ENCODE measurements around the gene PHB1.
A peak's percentile ranks its signal among the peaks of the same experiment; 100 is the strongest.
"Not testable (repeated sequence)": the region's sequence is repeated elsewhere in the genome, so short reads cannot be mapped to it uniquely, and the experiment has no call there.

PHB1 gene

GRCh38 chr17:49401971-49402611, 12.6 kb downstream of the PHB1 start:
- Mint-ChIP-seq H3K27ac (no peak overlapping the region), H3K4me3 (no peak overlapping the region), H3K27me3 (no peaks in the 10 kb centered on the region), H3K9me3 (no peaks in the 10 kb centered on the region), H3K36me3 (peaks cover 52% of the 10 kb centered on the region), H3K4me1 (peaks cover 16% of the 10 kb centered on the region)
- no peak for ATAC-seq

DNA sequence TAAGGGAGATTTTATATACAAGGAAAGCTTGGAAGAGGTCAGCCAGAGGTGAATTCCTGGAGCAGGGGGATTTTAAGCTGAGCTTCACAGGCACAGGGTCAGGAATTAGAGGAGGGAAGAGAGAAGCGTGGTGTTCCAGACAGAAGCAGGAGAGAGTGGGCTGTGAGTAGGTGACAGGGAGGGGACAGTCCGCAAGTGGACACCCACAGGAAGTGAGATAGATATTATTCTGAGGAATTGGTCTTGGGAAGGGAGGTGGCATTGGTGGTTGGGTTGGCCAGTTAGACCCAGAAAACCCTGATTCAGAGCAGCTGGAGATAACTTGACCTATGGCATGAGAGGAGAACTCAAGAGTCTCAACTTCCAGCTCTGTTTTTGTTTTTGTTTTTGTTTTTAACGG, 14.7 kb downstream of the PHB1 start:
- no peak overlapping the region for H3K27ac Mint-ChIP-seq
- peaks cover 15% of the 10 kb centered on the region for H3K4me1 Mint-ChIP-seq
- ATAC-seq: no peak
- H3K36me3 Mint-ChIP-seq: peaks cover 34% of the 10 kb centered on the region
- no peaks in the 10 kb centered on the region for H3K27me3 Mint-ChIP-seq
- no peaks in the 10 kb centered on the region for H3K9me3 Mint-ChIP-seq
- H3K4me3 Mint-ChIP-seq: no peak overlapping the region

GRCh38 chr17:49397586-49397985, 17.1 kb downstream of the PHB1 start:
- Mint-ChIP-seq H3K4me1 (peaks cover 9% of the 10 kb centered on the region), H3K9me3 (no peaks in the 10 kb centered on the region), H3K4me3 (no peak overlapping the region), H3K27me3 (no peaks in the 10 kb centered on the region), H3K27ac (no peak overlapping the region), H3K36me3 (peaks cover 13% of the 10 kb centered on the region)
- ATAC-seq: no peak

DNA sequence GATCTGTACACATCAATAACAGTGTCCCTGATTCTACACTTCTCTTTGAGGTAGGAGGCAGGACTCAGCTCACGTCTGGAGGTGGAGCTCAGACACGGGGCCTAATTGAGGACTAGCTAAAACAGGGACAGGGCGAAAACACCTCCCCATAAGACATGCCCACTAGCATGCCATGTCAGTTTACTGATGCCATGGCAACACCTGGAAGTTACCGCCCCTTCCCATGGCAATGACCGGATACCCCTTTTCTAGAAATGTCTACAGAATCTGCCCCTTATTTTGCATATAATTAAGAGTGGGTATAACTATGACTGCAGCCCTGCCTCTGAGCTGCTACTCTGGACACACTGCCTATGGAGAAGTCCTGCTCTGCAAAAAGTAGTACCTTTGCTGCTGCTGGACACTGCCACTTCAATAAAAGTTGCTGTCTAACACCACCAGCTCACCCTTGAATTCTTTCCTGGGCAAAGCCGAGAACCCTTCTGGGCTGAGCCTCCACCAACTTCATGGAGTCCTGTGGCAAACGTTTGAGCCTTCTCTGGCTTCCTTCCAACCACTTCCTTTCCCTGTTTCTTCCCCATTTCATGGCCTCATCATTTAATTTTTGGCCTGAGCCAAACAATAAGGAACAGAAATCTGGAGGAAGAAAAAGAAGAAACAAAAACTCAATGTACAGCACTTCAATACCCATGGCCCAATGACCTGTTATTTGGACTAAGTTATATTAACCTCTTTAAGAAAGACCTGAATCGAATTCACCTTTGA, 21.0 kb downstream of the PHB1 start:
- Mint-ChIP-seq H3K27ac (peak overlapping the region; percentile 62), H3K4me3 (no peak overlapping the region), H3K4me1 (peaks cover 40% of the 10 kb centered on the region), H3K36me3 (no peaks in the 10 kb centered on the region), H3K27me3 (no peaks in the 10 kb centered on the region), H3K9me3 (no peaks in the 10 kb centered on the region)
- ATAC-seq: no peak

GRCh38 chr17:49390548-49391324, 23.9 kb downstream of the PHB1 start:
- Mint-ChIP-seq H3K4me1 (peaks cover 62% of the 10 kb centered on the region), H3K27ac (peak overlapping the region; percentile 100), H3K4me3 (peak overlapping the region; percentile 88), H3K36me3 (no peaks in the 10 kb centered on the region), H3K27me3 (no peaks in the 10 kb centered on the region), H3K9me3 (no peaks in the 10 kb centered on the region)
- ATAC-seq: peak; percentile 69

DNA sequence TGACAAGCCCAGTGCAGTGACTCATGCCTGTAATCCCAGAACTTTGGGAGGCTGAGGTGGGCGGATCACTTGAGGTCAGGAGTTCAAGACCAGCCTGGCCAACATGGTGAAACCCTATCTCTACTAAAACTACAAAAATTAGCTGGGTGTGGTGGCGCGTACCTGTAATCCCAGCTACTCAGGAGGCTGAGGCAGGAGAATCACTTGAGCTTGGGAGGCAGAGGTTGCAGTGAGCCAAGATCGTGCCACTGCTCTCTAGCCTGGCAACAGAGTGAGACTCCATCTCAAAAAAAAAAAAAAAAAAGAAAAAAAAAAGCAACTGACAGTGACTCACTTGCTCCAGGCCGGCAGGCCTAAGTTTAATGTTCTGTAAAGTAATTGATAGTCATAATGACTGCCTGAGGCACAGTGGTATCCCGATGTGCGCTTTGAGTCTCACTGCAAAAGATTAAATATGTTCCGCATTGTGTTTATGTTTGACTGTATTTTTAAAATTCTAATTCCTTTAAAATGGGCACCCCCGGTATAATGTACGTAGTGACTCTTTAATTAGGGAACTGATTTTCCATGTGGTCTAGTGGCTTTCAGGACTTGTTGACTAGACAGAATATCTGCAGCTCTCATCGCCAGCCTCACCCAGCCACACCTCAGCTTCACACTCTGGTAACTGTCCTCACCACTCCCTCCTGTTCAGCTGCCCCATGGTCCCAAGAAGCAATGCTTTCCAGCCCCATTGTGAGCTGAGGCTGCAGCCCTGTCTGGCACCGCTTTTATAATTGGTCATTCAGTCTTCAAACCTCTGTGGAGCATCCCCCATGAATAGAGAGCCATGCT, 25.0 kb downstream of the PHB1 start:
- not testable (repeated sequence) for H3K36me3 Mint-ChIP-seq, H3K9me3 Mint-ChIP-seq, H3K27me3 Mint-ChIP-seq
- Mint-ChIP-seq H3K27ac (peak overlapping the region; percentile 100), H3K4me1 (peaks cover 62% of the 10 kb centered on the region), H3K4me3 (peak overlapping the region; percentile 88)
- ATAC-seq: peak; percentile 68

DNA sequence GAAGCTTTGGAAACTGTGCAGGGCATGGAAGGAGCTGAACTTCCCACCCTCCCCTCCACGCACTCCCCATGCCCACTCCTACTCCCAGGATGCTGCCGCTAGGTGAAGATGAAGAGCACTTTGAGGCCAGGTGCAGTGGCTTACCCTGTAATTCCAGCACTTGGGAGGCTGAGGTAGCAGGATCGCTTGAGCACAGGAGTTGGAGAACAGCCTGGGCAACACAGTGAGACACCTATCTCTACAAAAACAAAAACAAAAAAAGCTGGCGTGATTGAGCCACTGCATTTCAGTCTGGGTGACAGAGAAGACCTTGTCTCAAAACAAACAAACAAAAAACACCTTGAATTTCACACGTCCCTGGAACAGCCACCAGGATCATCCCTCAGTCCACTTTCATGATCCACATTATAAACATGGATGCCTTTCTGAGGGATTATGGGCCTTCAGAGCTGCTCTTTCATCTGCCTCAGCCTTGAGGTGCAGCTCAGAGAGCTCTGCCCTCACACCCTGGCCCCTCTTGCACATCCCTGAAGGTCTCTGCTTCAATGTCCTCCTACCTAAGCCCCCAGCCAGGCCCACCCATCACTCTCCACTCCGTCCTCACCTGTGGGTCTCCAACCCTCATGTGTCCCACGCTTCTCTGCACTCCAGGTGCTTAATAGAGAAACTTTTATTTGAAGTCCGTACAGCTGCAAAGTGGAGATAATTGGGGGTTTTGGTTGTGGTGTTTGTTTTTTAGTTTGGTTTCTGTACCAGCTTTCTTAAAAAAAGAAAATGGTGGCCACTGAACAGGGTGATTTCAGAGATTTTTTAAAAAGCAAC, 25.8 kb downstream of the PHB1 start:
- Mint-ChIP-seq H3K27me3 (no peaks in the 10 kb centered on the region), H3K4me3 (peak overlapping the region; percentile 68), H3K4me1 (peaks cover 62% of the 10 kb centered on the region), H3K36me3 (peaks cover 1% of the 10 kb centered on the region), H3K27ac (peak overlapping the region; percentile 100), H3K9me3 (peaks cover under 1% of the 10 kb centered on the region)
- no peak for ATAC-seq

- H3K4me1 Mint-ChIP-seq: peaks cover 62% of the 10 kb centered on the region
- peak overlapping the region; percentile 100 for H3K27ac Mint-ChIP-seq
- H3K4me3 Mint-ChIP-seq: peak overlapping the region; percentile 68
- H3K27me3 Mint-ChIP-seq: no peaks in the 10 kb centered on the region
- ATAC-seq: peak; percentile 89
- H3K36me3 Mint-ChIP-seq: peaks cover 5% of the 10 kb centered on the region
- H3K9me3 Mint-ChIP-seq: peaks cover 2% of the 10 kb centered on the region
Measured at GRCh38 chr17:49388290-49388640, 26.4 kb downstream of the PHB1 start.

GRCh38 chr17:49387498-49388289, 27.0 kb downstream of the PHB1 start:
- Mint-ChIP-seq H3K4me1 (peaks cover 63% of the 10 kb centered on the region), H3K27ac (peak overlapping the region; percentile 100), H3K4me3 (peak overlapping the region; percentile 68), H3K9me3 (peaks cover 2% of the 10 kb centered on the region), H3K36me3 (peaks cover 5% of the 10 kb centered on the region), H3K27me3 (no peaks in the 10 kb centered on the region)
- ATAC-seq: peak; percentile 24

DNA sequence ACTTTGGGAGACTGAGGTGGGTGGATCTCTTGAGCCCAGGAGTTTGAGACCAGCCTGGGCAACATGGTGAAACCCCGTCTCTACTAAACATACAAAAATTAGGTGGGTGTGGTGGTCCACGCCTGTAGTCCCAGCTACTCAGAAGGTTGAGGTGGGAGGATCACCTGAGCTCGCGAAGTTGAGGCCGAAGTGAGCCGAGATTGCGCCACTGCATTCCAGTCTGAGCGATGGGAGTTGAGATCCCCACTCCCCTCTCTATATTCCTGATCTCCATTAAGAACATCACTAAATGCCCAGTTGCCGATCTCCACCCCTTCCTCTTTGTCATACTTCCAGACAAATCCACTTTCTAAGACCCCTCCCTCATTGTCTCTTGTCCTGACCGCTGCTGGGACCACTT, 28.3 kb downstream of the PHB1 start:
- Mint-ChIP-seq H3K4me1 (peaks cover 69% of the 10 kb centered on the region), H3K27me3 (no peaks in the 10 kb centered on the region), H3K4me3 (no peak overlapping the region), H3K27ac (peak overlapping the region; percentile 100), H3K9me3 (peaks cover 2% of the 10 kb centered on the region), H3K36me3 (peaks cover 5% of the 10 kb centered on the region)
- no peak for ATAC-seq

GRCh38 chr17:49384951-49385350, 29.7 kb downstream of the PHB1 start:
- Mint-ChIP-seq H3K9me3 (peaks cover 2% of the 10 kb centered on the region), H3K27me3 (no peaks in the 10 kb centered on the region), H3K4me3 (no peak overlapping the region), H3K4me1 (peaks cover 55% of the 10 kb centered on the region), H3K36me3 (peaks cover 5% of the 10 kb centered on the region), H3K27ac (no peak overlapping the region)
- ATAC-seq: no peak

DNA sequence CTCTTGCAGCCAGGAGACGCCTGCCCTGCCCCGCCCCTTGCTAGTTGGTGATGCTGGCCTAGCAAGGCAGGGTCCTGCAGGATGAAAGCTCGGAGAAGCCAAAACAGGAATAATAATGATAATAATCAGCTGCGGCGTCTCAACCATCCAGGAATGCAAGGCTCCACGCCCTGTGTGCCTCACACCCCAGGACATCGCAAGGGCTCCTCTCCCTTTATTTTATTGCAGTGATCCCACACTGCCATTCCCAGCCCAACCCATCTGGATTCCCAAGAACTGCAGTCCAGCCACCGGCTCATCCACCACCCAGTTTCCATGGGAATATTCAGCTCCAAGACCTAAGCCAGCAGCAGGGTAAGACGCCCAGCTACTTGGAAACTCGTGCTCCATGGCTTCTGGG, 31.6 kb downstream of the PHB1 start:
- H3K4me3 Mint-ChIP-seq: no peak overlapping the region
- no peak for ATAC-seq
- peaks cover 7% of the 10 kb centered on the region for H3K9me3 Mint-ChIP-seq
- no peaks in the 10 kb centered on the region for H3K27me3 Mint-ChIP-seq
- peaks cover 21% of the 10 kb centered on the region for H3K36me3 Mint-ChIP-seq
- H3K27ac Mint-ChIP-seq: no peak overlapping the region
- H3K4me1 Mint-ChIP-seq: peaks cover 39% of the 10 kb centered on the region

- no peak overlapping the region for H3K4me3 Mint-ChIP-seq
Measured at GRCh38 chr17:49382556-49382955, 32.1 kb downstream of the PHB1 start.

More at GRCh38 chr17:49382556-49382955, 32.1 kb downstream of the PHB1 start:
- H3K27me3 Mint-ChIP-seq: no peaks in the 10 kb centered on the region
- ATAC-seq: no peak
- peaks cover 21% of the 10 kb centered on the region for H3K36me3 Mint-ChIP-seq
- H3K9me3 Mint-ChIP-seq: peaks cover 7% of the 10 kb centered on the region
- peaks cover 34% of the 10 kb centered on the region for H3K4me1 Mint-ChIP-seq
- peak overlapping the region; percentile 43 for H3K27ac Mint-ChIP-seq
